ENCODE results near the gene SMYD1.

Gene SMYD1

GRCh38 chr2:88123975-88124917 is 56.6 kb downstream of the SMYD1 start:
- DNase-seq: no peak

- no peak for DNase-seq
Observed at GRCh38 chr2:88125344-88125923, 57.8 kb downstream of the SMYD1 start.

- no peak for DNase-seq
Observed at GRCh38 chr2:88125924-88126771, 58.5 kb downstream of the SMYD1 start.

- no peak for DNase-seq
Observed at GRCh38 chr2:88126772-88127637, 59.4 kb downstream of the SMYD1 start.

GRCh38 chr2:88127638-88127887 is 59.9 kb downstream of the SMYD1 start:
- no peak for DNase-seq

GRCh38 chr2:88127888-88128653 is 60.4 kb downstream of the SMYD1 start, which contains the start of gene FABP1:
Gene FABP1 (minus strand): TSS chr2:88128062. CDS start chr2:88128017, 45 bp downstream.
- no peak for DNase-seq

GRCh38 chr2:88128654-88129312 is 61.2 kb downstream of the SMYD1 start:
- DNase-seq: no peak

- no peak for DNase-seq
Observed at GRCh38 chr2:88129313-88129959, 61.8 kb downstream of the SMYD1 start.

GRCh38 chr2:88131201-88131998 is 63.8 kb downstream of the SMYD1 start:
- DNase-seq: no peak

- no peak for DNase-seq
Observed at GRCh38 chr2:88131999-88132368, 64.4 kb downstream of the SMYD1 start.

GRCh38 chr2:88133875-88134274 is 66.2 kb downstream of the SMYD1 start:
- DNase-seq: no peak

- no peak for DNase-seq
Observed at GRCh38 chr2:88136817-88137216, 69.2 kb downstream of the SMYD1 start.

GRCh38 chr2:88137833-88138232 is 70.2 kb downstream of the SMYD1 start:
- DNase-seq: no peak

- DNase-seq: no peak
Observed at GRCh38 chr2:88139203-88139702, 71.6 kb downstream of the SMYD1 start.

GRCh38 chr2:88139804-88140203 is 72.2 kb downstream of the SMYD1 start:
- DNase-seq: no peak

GRCh38 chr2:88141952-88142351 is 74.3 kb downstream of the SMYD1 start:
- DNase-seq: no peak

GRCh38 chr2:88144271-88144670 is 76.6 kb downstream of the SMYD1 start:
- DNase-seq: no peak

GRCh38 chr2:88144914-88145497 is 77.4 kb downstream of the SMYD1 start:
- DNase-seq: no peak

- no peak for DNase-seq
Observed at GRCh38 chr2:88146590-88146989, 79.0 kb downstream of the SMYD1 start.
